Inferior parietal cortex (tissue), 1 donor: ENCODE measurements around the gene BRD9.
"Not testable (repeated sequence)": the region's sequence is repeated elsewhere in the genome, so short reads cannot be mapped to it uniquely, and the experiment has no call there.

ENCODE experiments used
- DNase-seq: peaks from one replicate; pipeline ENCODE4 v3.0.0-alpha.2; 2016; ENCODE audit errors: extremely low spot score

The BRD9 gene

GRCh38 chr5:892394-893136 is at the start of gene BRD9, which contains the start of gene TRIP13:
BRD9 (minus strand) TSS chr5:892801; CDS start chr5:892657, 144 bp downstream.
TRIP13 (plus strand) TSS chr5:892884; CDS start chr5:892999, 115 bp downstream.
- DNase-seq: peak; percentile 86

- DNase-seq: not testable (repeated sequence)
These were observed 48.1 kb upstream of the BRD9 start for GRCh38 chr5:940741-941140.

DNA sequence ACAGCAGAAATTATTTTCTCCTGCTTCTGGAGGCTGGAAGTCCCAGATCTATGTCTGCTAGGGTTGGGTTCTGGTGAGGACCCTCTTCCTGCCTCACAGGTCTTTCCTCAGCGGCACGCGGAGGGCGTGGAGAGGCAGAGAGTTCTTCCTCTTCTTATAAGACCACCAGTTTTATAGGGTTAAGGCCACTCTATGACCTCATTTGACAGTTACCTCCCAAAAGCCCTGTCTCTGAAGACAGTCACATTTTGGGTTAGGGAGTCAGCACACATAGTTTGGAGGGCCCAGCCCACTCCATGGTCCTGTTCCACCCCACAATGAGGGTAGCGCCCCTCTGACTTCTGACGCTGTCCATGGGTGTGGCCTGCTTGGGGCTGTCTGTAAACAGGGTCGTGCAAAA is 46.8 kb upstream of the BRD9 start:
- no peak for DNase-seq

DNA sequence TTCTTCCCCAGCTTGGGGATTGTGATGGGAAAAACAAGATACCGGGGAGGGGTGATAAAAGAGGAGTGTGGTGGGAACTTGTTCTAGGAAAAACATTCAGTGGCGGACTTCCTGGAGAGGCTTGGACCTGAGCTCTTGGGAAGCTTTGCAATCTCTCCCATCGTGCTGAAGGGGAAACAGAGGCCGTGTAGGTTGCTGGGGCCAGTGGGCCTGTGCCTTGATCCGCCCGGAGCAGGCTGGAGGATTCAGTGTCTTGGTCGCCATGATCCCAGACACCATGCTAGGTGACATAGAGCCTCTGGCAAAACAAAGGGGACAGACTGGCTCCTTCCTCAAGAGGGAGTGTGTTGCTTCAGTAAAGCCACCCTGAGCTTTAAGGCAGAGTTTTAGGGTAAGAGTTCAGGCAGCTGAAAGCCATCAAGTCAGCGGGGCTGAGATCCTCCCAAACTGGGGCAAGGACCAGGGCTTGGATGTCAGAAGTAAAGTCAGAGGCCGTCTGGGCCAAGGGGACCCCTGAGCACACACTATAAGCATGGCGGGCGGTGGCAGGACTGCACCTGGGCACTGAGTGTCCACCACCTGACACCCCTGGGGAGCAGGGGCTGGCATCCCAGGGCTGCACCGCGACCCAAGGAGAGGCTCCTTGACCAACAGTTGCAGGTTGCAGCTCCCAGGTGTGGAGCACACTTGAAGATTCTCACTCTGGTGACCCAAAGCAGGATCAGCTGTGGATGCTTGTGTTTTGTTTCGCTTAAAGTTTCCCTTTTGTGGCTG is 44.7 kb upstream of the BRD9 start:
- DNase-seq: no peak

DNA sequence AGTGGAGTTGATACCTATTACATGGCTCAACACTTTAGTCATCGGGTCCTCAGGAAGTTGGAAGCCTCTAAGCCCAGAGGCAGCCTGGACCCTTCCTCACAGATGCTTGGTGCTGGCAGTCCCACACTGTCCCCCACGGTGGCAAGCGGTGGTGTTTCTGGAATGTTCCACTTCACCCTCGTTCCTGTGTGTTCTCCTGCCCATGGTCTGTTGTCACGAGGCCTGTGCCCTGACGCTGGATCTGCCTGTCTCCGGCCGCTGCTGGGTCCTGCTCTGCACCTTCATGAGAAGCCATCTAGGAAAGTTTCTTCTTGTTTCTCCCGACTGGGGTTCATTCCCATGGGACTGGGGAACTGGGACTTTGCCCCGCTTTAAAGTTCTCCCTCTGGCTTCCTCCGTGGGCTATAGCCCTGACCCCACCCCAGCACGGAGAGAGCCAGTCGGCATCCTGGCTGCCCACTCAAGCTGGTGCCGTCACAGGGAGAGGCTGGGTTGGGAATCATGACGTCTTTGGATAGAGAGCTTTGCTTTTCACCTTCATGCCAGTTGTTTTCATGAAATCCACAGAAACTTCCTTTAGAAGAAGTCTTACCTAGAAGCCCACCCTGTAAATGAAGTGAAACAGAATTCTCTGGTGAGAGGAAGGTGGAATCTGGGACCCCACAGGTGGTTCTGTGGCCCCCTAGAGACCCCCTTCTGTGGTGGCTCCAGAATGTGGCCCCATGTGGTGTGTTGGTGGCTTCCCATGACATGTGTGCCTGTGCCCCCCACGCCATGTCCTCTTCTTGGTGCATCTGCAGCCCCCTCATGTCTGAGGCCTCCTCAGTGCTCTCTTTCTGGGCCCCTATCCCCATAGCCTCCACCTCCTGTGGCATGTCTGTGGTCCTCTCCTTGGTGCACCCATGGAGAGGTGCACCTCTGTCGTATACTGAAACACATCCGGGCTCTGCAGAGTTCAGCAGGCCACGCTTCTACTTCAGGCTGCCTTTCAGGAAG is 43.8 kb upstream of the BRD9 start:
- no peak for DNase-seq

DNA sequence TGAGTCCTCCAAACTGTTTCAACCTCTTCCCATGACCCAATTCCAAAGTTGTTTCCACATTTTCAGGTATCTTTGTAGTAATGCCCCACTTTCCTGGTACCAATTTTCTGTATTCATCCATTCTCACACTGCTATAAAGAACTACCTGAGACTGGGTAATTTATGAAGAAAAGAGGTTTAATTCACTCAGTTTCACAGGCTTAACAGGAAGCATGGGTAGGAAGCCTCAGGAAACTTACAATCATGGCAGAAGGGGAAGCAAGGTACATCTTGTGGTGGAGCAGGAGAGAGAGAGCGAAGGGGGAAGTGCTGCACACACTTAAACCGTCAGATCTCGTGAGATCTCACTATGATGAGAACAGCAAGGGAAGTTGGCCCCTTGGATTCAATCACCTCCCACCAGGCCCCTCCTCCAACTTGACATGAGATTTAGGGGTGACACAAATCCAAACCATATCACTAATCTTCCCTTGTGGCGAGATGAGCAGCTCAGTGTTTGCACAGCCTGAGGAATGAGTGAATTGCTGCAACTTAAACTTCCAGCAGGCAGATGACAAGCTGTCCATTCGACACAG is 43.0 kb upstream of the BRD9 start:
- DNase-seq: no peak

- not testable (repeated sequence) for DNase-seq
These were observed 41.9 kb upstream of the BRD9 start for GRCh38 chr5:934381-934967.

DNA sequence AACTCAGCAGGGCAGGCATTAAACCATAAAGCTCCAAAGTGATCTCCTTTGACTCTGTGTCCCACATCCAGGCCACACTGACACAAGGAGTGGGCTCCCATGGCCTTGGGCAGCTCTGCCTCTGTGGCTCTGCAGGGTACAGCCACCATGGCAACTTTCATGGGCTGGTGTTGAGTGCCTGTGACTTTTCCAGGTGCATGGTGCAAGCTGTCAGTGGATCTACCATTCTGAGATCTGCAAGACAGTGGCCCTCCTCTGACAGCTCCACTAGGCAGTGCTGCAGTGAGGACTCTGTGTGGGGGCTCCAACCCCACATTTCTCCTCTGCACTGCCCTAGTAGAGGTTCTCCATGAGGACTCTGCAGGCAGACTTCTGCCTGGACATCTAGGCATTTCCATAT is 41.4 kb upstream of the BRD9 start:
- DNase-seq: not testable (repeated sequence)

GRCh38 chr5:933251-933861 is 40.8 kb upstream of the BRD9 start:
- no peak for DNase-seq

- DNase-seq: no peak
These were observed 40.1 kb upstream of the BRD9 start for GRCh38 chr5:932628-933250.

DNA sequence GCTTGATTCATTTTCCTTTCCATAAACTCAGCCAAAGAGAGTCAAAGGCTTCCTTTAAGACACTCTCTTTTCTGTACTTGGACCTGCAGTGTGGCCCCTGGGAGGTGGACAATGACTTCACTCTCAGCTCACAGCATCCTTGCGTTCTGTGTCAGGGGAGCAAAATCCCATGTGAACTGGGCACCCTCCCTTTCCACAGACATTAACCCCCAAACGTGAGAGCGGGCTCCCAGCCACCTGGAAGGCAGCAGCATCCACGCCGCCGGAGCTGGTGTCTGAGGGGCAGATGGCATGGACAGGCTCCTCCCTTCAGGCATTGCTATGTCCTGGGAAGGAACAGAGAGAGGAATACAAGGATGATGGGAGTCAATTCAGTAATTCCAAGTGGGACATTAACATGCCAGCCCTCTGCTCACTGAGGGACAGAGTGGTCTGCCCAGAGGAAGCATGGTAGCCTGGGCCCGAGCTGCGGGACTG is 39.6 kb upstream of the BRD9 start:
- no peak for DNase-seq

DNA sequence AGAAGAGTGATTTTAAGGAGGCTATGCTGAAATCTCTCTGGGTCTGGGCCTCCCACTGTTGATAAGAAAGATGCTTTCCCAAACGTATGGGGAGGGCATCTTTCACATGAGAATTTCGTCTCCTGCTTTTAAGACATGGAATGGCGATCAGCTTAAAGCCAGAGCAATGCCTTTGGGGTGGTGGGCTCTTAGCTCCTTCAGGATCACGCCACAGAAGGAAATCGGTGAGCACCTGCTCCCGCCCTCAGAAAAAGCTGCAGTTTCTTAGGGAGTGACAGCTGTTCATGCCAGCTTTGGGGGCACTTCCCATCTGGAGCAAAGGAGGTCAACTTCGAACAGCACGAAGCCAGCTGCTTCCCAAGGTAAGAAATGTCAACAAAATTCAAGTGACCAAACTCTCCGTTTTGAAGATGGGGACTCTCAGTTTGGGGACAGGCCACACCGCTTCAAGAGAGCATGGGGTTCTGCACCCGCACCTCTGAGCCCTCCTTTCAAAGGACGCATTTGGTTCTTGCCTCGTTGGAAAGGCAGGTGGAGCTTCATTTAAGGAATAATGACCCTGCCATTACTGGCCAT is 39.1 kb upstream of the BRD9 start:
- no peak for DNase-seq

DNA sequence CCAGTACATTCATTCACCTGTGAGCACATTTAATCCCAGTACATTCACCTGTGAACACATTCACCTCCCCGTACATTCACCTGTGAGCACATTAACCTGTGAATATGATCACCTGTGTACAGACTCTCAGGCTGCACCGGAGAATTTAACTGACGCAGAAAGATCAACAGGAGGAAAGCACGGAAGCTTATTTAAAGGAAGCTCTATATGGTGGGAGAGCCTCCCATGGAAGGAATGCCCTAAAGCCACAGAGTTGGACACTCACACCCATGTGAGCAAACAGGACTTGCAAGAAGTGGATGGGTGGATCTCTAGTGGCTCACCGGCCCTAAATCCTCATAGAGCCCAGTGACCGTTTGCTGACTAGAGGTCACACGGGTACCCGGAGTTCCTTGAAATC is 38.3 kb upstream of the BRD9 start:
- DNase-seq: no peak

DNA sequence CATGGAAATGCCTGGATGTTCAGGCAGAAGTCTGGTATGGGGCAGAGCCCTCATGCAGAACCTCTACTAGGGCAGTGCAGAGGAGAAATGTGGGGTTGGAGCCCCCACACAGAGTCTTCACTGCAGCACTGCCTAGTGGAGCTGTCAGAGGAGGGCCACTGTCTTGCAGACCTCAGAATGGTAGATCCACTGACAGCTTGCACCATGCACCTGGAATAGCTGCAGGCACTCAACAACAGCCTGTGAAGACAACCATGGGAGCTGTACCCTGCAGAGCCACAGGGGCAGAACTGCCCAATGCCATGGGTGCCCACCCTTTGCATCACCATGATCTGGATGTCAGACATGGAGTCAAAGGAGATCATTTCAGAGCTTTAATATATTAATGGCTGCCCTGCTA is 37.0 kb upstream of the BRD9 start:
- DNase-seq: no peak

- DNase-seq: not testable (repeated sequence)
These were observed 36.6 kb upstream of the BRD9 start for GRCh38 chr5:929182-929581.

DNA sequence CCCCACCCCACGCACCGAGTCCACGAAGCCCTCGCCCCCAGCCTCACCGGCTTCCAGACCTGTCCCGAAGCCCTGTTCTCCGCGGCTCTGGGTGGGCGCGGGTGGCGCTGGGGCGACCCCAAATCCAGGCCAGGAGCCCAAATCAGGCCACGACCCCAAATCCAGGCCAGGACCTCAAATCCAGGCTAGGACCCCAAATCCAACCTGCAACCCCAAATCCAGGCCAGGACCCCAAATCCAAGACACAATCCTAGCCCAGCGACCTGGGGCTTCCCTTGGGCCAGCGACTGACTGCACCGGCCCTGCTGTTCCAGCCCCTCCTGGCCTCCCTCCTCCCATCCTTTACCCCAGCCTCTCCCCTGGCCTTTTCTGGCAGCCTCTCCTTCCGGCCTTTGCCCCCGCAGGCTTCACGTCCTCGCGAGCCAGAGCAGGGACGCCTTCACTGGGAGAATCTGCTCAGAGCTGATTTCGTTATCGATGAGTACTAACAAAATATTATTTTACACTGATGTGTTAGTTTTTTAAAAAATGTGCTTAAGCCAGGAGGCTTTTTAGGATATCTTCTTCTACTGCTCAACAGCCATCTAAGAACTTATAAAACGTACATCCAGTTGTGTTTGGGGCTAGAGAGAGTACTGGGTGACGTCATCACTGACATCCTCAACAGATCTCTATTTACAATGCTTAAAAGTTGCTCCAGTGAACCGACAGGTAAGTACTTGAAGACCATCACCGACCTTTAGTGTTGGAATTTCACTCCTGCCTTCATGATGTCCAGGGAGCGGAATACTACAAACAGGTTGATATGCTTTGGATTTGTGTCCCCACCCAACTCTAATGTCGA is 34.8 kb upstream of the BRD9 start:
- no peak for DNase-seq

DNA sequence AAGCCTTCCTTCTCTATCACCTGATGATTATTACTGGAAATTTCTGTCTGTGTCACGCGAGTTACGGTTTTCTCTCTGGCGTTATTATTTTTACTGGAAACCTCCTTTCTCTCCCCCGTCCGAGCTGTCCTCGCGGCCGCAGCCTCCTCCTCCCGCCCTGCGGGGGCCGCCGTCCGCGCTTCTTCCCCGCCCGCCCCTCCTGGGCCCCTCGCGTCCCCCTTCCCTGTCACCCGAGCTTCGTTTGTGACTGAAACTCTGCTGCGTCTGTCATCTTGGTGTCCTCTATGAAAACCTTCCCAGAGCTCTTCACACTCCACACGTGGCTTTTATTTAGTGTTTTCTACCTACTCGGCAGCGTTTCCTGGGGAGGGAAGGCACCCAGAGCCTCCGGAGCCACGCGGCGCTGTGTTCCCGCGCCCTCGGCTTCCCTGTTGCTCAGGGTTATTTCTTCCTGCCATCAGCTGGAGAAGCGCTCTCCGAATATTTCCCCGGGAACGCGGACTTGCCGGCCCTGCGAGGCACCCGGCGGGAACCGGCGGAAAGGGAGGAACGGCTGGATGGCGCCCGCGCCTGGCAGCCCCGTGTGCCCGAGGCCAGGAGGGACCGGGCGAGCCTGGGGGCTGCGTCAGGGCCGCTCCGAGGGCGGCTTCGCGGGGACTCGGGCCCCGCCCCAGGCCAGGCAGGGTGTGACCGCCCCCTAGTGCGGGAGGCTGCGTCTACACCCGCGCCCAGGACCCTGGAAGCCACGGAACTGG is 34.0 kb upstream of the BRD9 start:
- DNase-seq: no peak

DNA sequence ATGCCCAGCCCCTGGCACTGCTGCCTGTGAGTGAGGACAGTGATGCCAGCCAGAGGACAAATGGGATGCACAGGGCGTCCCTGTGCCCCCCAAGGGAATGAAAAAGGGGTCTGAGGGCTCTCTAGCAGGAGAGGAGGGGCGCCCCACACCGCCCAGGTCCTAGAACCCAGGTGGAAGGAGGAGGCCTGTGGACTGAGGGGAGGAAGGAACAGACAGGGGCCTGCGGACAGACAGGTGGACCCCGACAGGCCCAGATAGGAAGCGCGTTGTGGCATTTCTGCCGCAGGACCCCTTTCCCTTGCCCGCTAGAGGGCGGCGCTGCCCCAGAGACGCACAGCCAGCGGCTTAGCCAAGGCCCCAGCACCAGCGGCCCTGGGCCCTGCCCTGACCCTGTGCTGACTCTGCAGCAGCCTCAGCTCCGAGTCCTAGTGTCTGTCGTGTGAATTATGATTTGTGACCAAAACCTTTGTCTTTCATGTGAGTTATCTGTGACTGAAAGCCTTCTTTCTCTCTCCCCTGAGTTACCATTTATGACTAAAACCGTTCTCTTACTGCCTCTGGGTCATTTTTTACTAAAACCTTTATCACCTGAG is 30.8 kb upstream of the BRD9 start:
- peak; percentile 55 for DNase-seq
